ENCODE data around the gene DIABLO.

DIABLO gene

DNA sequence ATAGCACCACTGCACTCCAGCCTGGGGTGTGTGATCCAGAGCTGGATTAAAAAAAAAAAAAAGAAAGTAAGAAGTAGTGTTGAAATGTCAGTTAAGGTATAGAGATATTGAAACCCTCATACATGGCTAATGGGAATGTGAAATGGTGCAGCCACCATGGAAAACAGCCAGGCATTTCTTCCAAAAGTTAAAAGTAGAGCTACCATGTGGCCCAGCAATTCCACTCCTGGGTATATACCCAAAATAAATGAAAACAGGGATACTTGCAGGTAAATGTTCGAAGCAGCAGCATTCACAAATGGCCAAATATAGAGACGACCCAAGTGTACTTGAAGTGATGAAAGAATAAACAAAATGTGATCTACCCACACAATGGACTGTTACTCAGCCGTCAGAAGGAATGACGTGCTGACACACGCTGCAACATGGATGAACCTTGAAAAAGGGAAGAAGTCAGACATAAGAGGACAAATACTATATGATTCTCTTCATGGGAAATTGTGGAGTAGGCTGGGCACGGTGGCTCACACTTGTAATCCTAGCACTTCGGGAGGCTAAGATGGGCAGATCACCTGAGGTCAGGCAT is 67.1 kb downstream of the DIABLO start:
- Histone ChIP-seq H3K4me2 (ENCODE audit: low read depth, low read length, poor library complexity, severe bottlenecking) (no peak overlapping the region), H3K27me3 (ENCODE audit: low read length) (no peaks in the 10 kb centered on the region), H3F3A (ENCODE audit: insufficient read depth) (no peaks in the 10 kb centered on the region), H3K9me3 (ENCODE audit: insufficient read depth, low read length) (no peaks in the 10 kb centered on the region), H3K27ac (ENCODE audit: low read depth, low read length) (no peak overlapping the region), H3K79me2 (ENCODE audit: insufficient read depth, low read length) (no peaks in the 10 kb centered on the region), H3K4me3 (ENCODE audit: insufficient read depth, low read length, poor library complexity, severe bottlenecking) (no peak overlapping the region), H4K20me1 (ENCODE audit: low read depth, low read length) (no peaks in the 10 kb centered on the region), H2AFZ (ENCODE audit: low read depth, low read length, severe bottlenecking) (no peak overlapping the region), H3K36me3 (ENCODE audit: low read length) (no peaks in the 10 kb centered on the region), H3K9me2 (replicated peaks; ENCODE audit: insufficient read depth, low read length) (no peaks in the 10 kb centered on the region), H3K9ac (ENCODE audit: low read length) (no peak overlapping the region)
- TF ChIP-seq EZH2phosphoT487 (conservative IDR thresholded peaks at IDR 0.05; ENCODE audit: low read length) = no peak
- TF ChIP-seq, protein P1, sequence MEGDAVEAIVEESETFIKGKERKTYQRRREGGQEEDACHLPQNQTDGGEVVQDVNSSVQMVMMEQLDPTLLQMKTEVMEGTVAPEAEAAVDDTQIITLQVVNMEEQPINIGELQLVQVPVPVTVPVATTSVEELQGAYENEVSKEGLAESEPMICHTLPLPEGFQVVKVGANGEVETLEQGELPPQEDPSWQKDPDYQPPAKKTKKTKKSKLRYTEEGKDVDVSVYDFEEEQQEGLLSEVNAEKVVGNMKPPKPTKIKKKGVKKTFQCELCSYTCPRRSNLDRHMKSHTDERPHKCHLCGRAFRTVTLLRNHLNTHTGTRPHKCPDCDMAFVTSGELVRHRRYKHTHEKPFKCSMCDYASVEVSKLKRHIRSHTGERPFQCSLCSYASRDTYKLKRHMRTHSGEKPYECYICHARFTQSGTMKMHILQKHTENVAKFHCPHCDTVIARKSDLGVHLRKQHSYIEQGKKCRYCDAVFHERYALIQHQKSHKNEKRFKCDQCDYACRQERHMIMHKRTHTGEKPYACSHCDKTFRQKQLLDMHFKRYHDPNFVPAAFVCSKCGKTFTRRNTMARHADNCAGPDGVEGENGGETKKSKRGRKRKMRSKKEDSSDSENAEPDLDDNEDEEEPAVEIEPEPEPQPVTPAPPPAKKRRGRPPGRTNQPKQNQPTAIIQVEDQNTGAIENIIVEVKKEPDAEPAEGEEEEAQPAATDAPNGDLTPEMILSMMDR (IDR thresholded peaks at IDR 0.05; ENCODE audit: insufficient read depth, low read length, poor library complexity, severe bottlenecking) = no peak
